Ovary (tissue), 3 donors: ENCODE data around the gene CDK19.

Source experiments
- CTCF ChIP-seq, 3 donors: fragments of 450-650 bp in 2 of 3; fragments of 200-600 bp in 1 of 3; IDR thresholded peaks; one replicate each; pipeline versions ENCODE4 v1.5.1 to v1.8.0; 2016 to 2022; ENCODE audit warnings: antibody characterized with exemption in 3 of 3, mild to moderate bottlenecking in 1 of 3
- EP300 ChIP-seq: sonication (generic); formaldehyde crosslinking; IDR thresholded peaks from one replicate; pipeline ENCODE4 v1.6.1; 2017; ENCODE audit warnings: antibody characterized with exemption
- POLR2A ChIP-seq: fragments of 450-650 bp; IDR thresholded peaks from one replicate; pipeline ENCODE4 v1.6.1; 2017; ENCODE audit warnings: antibody characterized with exemption, mild to moderate bottlenecking, moderate library complexity
- donor health status: DM: no; HTN: no; CAD: no.

- TF ChIP-seq CTCF (IDR thresholded peaks at IDR 0.05) (no peak), POLR2A (no peak), EP300 (no peak)
Observed at GRCh38 chr6:110614586-110614985, 200.7 kb downstream of the CDK19 start.
